Thoracic aorta (tissue), 2 donors: ENCODE measurements around the gene GNB1. TPM values are rescaled to one million over a fixed set of nuclear protein-coding genes. Genes with fewer than 3 reads are reported as not detected.
A peak's percentile ranks its signal among the peaks of the same experiment; 100 is the strongest.

Source experiments
- ATAC-seq: fragments of 150-250 bp; one replicate; pipeline ENCODE4 v1.8.0; 2017; ENCODE audit warnings: low read depth; ENCODE audit not compliant: insufficient number of reproducible peaks, low FRiP score
- DNase-seq: peaks from one replicate; pipeline ENCODE4 v3.0.0-alpha.2; 2020; ENCODE audit warnings: low spot score
- H3K27ac ChIP-seq, 2 donors: fragments of 200-600 bp; sonication (generic); 1 replicate in 1 of 2; 2 replicates in 1 of 2; pipeline ENCODE4 v1.5.1; 2016; ENCODE audit warnings: mild to moderate bottlenecking in 2 of 2, moderate library complexity in 2 of 2
- H3K27me3 ChIP-seq: fragments of 200-600 bp; sonication (generic); replicated peaks from 2 replicates; pipeline ENCODE4 v1.6.0; 2016; ENCODE audit warnings: mild to moderate bottlenecking; ENCODE audit not compliant: insufficient read depth
- H3K36me3 ChIP-seq: fragments of 200-600 bp; sonication (generic); one replicate; pipeline ENCODE4 v1.5.1; 2016
- H3K4me1 ChIP-seq, 2 donors: fragments of 200-600 bp; sonication (generic); 1 replicate in 1 of 2; 2 replicates in 1 of 2; pipeline versions ENCODE4 v1.5.1 to v1.6.0; 2016; ENCODE audit warnings: low read depth in 2 of 2, mild to moderate bottlenecking in 1 of 2; ENCODE audit not compliant: control insufficient read depth in 1 of 2
- H3K4me3 ChIP-seq: fragments of 200-600 bp; sonication (generic); 2 replicates; pipeline ENCODE4 v1.5.1; 2016; ENCODE audit warnings: mild to moderate bottlenecking
- H3K9me3 ChIP-seq: fragments of 200-600 bp; sonication (generic); 2 replicates; pipeline ENCODE4 v1.5.1; 2016
- total RNA-seq, 2 donors: library from RNA; depleted of rRNA; stranded (reverse); fragments of >200 nt; gene quantifications; one replicate each; pipeline versions ENCODE4 v1.1.0 to v1.2.3, GENCODE V29; 2016
- TF ChIP-seq, protein P1 (sequence below): fragments of 200-600 bp; sonication (generic); IDR thresholded peaks from one replicate; pipeline ENCODE4 v1.5.1; 2019; ENCODE audit warnings: antibody characterized with exemption

GNB1 gene
- total RNA-seq, 2 donors from 2014 or later, result 169 to 200 TPM

DNA sequence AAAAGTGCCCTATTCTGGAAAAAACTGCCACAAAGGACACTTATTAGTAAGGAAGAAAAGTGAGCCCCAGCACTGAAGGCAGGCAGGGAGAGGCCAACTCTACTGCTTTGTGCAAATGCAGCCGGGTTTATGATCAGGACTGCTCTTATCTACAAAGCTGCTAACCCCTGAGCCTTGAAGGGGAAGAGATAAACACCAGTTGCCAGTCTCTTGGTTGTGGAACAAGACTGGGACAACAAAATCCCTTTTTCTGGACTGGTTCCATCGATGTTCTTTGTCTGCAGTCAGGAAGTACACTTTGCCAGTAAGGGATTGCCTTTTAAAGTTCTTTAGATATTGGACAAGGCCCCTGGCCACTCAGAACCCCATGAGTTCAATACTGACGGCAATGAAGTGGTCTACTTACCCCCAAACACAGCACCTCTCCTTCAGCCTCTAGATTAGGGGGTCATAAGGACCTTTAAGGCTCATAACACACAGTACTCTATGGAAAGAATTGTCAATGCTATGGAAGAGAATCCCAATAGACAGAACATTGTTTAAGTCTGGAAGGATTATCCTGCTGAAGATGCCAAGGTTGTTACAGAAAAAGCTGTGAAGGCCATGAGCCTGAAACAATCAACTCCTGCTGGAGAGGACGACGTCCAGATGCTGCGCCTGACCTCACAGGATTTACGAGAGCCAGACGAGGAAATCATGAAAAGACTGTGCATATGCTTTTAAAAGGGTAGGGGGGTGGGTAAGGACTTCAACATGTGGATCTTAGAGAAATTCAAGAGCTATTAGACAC, 43.6 kb downstream of the GNB1 start:
- Histone ChIP-seq H3K4me3 (no peak overlapping the region), H3K27me3 (no peaks in the 10 kb centered on the region), H3K36me3 (no peaks in the 10 kb centered on the region), H3K9me3 (no peaks in the 10 kb centered on the region), H3K27ac (peak overlapping the region; percentile 30 to 63), H3K4me1 (peaks cover 26 to 32% of the 10 kb centered on the region in 2 donors)
- TF ChIP-seq, protein P1, sequence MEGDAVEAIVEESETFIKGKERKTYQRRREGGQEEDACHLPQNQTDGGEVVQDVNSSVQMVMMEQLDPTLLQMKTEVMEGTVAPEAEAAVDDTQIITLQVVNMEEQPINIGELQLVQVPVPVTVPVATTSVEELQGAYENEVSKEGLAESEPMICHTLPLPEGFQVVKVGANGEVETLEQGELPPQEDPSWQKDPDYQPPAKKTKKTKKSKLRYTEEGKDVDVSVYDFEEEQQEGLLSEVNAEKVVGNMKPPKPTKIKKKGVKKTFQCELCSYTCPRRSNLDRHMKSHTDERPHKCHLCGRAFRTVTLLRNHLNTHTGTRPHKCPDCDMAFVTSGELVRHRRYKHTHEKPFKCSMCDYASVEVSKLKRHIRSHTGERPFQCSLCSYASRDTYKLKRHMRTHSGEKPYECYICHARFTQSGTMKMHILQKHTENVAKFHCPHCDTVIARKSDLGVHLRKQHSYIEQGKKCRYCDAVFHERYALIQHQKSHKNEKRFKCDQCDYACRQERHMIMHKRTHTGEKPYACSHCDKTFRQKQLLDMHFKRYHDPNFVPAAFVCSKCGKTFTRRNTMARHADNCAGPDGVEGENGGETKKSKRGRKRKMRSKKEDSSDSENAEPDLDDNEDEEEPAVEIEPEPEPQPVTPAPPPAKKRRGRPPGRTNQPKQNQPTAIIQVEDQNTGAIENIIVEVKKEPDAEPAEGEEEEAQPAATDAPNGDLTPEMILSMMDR, result no peak
- DNase-seq, result no peak
- ATAC-seq, result no peak

DNA sequence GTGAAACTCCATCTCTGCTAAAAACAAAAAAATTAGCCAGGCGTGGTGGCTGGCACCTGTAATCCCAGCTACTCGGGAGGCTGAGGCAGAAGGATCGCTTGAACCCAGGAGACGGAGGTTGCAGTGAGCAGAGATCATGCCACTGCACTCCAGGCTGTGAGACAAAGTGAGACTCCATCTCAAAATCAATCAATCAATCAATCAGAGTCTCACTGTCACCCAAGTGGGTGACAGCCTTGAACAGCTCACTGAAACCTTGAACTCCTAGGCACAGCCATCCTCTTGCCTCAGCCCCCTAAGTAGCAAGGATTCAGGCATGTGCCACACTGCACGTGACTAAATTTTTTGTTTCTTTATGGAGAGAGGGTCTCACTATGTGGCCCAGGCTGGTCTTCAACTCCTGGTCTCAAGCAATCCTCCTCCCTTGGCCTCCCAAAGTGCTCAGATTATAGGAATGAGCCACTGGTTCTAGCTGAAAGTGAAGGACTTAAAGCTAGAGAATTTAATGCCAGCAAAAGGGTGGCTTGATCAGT, 44.4 kb downstream of the GNB1 start:
- TF ChIP-seq, protein P1, result no peak
- Histone ChIP-seq H3K9me3 (no peaks in the 10 kb centered on the region), H3K4me1 (peaks cover 26 to 40% of the 10 kb centered on the region in 2 donors), H3K27ac (peak overlapping the region; percentile 30 to 63), H3K36me3 (no peaks in the 10 kb centered on the region), H3K27me3 (no peaks in the 10 kb centered on the region), H3K4me3 (no peak overlapping the region)
- ATAC-seq, result no peak
- no peak for DNase-seq

DNA sequence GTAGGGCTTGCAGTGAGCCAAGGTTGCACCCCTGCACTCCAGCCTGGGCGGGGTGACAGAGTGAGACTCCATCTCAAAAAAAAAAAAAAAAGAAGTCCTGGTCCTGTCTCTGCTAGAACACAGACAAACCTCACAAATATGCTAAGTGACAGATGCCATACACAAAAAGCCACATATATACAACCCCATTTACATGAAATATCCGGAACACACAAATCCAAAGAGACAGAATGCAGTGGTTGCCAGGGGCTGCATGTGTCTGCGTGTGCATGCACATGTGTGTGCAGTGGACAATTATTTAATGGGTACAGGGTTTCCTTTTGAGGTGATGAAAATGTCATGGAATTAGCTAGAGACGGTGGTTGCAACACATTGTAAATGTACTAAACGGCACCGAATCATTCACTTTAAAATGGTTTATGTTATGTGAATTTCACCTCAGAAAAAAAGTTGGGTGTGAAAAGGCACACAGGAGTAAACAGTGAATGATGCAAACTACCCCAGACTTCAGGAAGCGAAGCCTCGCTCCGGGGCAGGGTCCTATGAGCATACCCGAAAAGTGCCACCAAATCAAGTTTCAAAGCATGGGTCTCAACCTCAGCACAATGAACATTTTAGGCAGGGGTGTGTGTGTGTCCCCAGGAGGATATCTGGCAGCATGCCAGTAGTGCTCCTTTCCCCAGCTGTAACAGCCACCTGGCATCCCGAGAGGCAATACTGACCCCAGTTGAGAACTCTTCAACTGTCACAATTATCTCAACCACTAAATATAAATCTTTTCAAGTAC, 48.3 kb downstream of the GNB1 start:
- no peak overlapping the region for H3K27ac ChIP-seq

DNA sequence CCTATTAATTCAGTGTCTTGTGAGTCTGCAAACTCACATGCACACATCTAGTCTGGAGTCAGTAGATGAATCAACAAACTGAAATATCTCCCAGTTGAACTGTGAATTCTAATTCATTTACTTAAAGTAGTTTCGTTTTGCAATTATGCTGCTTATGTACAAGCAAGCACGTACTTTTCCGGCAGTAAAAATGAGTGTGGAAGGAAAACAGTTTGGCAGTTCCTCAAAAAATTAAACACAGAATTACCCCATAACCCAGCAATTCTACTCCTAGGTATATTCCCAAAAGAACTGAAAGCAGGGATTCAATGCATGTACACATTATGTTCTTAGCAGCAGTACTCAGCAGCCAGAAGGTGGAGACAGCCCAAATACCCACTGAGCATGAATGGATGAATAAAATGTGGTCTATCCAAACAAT, 49.3 kb downstream of the GNB1 start:
- TF ChIP-seq, protein P1, result no peak
- DNase-seq (no peak), ATAC-seq (no peak)
- Histone ChIP-seq H3K4me1 (peaks cover 18 to 48% of the 10 kb centered on the region in 2 donors), H3K4me3 (peak overlapping the region; percentile 7), H3K36me3 (no peaks in the 10 kb centered on the region), H3K27ac (no peak overlapping the region), H3K27me3 (no peaks in the 10 kb centered on the region), H3K9me3 (no peaks in the 10 kb centered on the region)

More for the DNA sequence above, 48.3 kb downstream of the GNB1 start:
- Histone ChIP-seq H3K27me3 (no peaks in the 10 kb centered on the region), H3K4me1 (peaks cover 26 to 58% of the 10 kb centered on the region in 2 donors), H3K4me3 (no peak overlapping the region), H3K9me3 (no peaks in the 10 kb centered on the region), H3K36me3 (no peaks in the 10 kb centered on the region)
- ATAC-seq, result no peak
- TF ChIP-seq, protein P1, result no peak
- no peak for DNase-seq
